Mammary epithelial cell (primary cell): Measurements from ENCODE around the gene CWH43.

Experiments
- CTCF ChIP-seq, 2 donors: IDR thresholded peaks in 1 of 2; conservative IDR thresholded peaks in 1 of 2; 2 replicates each; pipeline ENCODE4 v1.5.1; 2011 to 2012; ENCODE audit warnings: inconsistent platforms in 2 of 2, low read length in 2 of 2, mild to moderate bottlenecking in 2 of 2, control low read depth in 1 of 2, low read depth in 1 of 2; ENCODE audit not compliant: insufficient read depth in 1 of 2; ENCODE audit errors: extremely low read depth in 1 of 2
- EZH2 ChIP-seq: IDR thresholded peaks from 2 replicates; pipeline ENCODE4 v1.6.1; 2012; ENCODE audit warnings: low read length, inconsistent platforms, borderline replicate concordance

- TF ChIP-seq CTCF (conservative IDR thresholded peaks at IDR 0.05 in 1 of 2, IDR thresholded peaks at IDR 0.05 in 1 of 2; ENCODE audit: extremely low read depth in 1 of 2, insufficient read depth in 1 of 2, low read depth in 1 of 2, low read length in 2 of 2) (no peak), EZH2 (no peak)
Measured at GRCh38 chr4:49044270-49044669, 58.2 kb downstream of the CWH43 start.
